ENCODE results near the gene CCR3.
A peak's percentile ranks its signal among the peaks of the same experiment; 100 is the strongest.

CCR3 gene

GRCh38 chr3:46271209-46271745, 29.0 kb downstream of the CCR3 start:
- Histone ChIP-seq H3K9me3 (no peaks in the 10 kb centered on the region), H3K4me1 (ENCODE audit: control insufficient read depth in 1 of 2, insufficient read depth in 1 of 2, low read depth in 1 of 2, low read length in 1 of 2) (no peaks in the 10 kb centered on the region), H3K27ac (no peak overlapping the region), H3K27me3 (no peaks in the 10 kb centered on the region), H3K4me3 (ENCODE audit: low read depth in 1 of 2, low read length in 1 of 2) (no peak overlapping the region), H3K36me3 (no peaks in the 10 kb centered on the region)
- no peak for TF ChIP-seq CTCF (IDR thresholded peaks at IDR 0.05)

- no peak for TF ChIP-seq CTCF (IDR thresholded peaks at IDR 0.05)
Observed at GRCh38 chr3:46272028-46272451, 29.8 kb downstream of the CCR3 start.

GRCh38 chr3:46276497-46277099, 34.3 kb downstream of the CCR3 start:
- H3K36me3 ChIP-seq, result no peaks in the 10 kb centered on the region
- peaks cover 0 to 5% of the 10 kb centered on the region in 2 experiments for H3K4me1 ChIP-seq (ENCODE audit: control insufficient read depth in 1 of 2, insufficient read depth in 1 of 2, low read depth in 1 of 2, low read length in 1 of 2)
- H3K27ac ChIP-seq, result no peak overlapping the region
- no peaks in the 10 kb centered on the region for H3K9me3 ChIP-seq
- H3K27me3 ChIP-seq, result no peaks in the 10 kb centered on the region
- TF ChIP-seq CTCF (IDR thresholded peaks at IDR 0.05), result peak; percentile 64
- H3K4me3 ChIP-seq (ENCODE audit: low read depth in 1 of 2, low read length in 1 of 2), result no peak overlapping the region

More at GRCh38 chr3:46272028-46272451, 29.8 kb downstream of the CCR3 start:
- no peak overlapping the region for H3K27ac ChIP-seq
- no peaks in the 10 kb centered on the region for H3K27me3 ChIP-seq
- H3K4me3 ChIP-seq (ENCODE audit: low read depth in 1 of 2, low read length in 1 of 2), result no peak overlapping the region
- H3K36me3 ChIP-seq, result no peaks in the 10 kb centered on the region
- no peaks in the 10 kb centered on the region for H3K9me3 ChIP-seq
- H3K4me1 ChIP-seq (ENCODE audit: control insufficient read depth in 1 of 2, insufficient read depth in 1 of 2, low read depth in 1 of 2, low read length in 1 of 2), result peaks cover 0 to 5% of the 10 kb centered on the region in 2 experiments

- no peaks in the 10 kb centered on the region for H3K27me3 ChIP-seq
- H3K4me1 ChIP-seq (ENCODE audit: control insufficient read depth in 1 of 2, insufficient read depth in 1 of 2, low read depth in 1 of 2, low read length in 1 of 2), result peaks cover 0 to 5% of the 10 kb centered on the region in 2 experiments
- H3K9me3 ChIP-seq, result no peaks in the 10 kb centered on the region
- H3K27ac ChIP-seq, result no peak overlapping the region
- no peak overlapping the region for H3K4me3 ChIP-seq (ENCODE audit: low read depth in 1 of 2, low read length in 1 of 2)
- H3K36me3 ChIP-seq, result no peaks in the 10 kb centered on the region
- TF ChIP-seq CTCF (IDR thresholded peaks at IDR 0.05), result no peak
Observed at GRCh38 chr3:46277476-46277875, 35.2 kb downstream of the CCR3 start.

- H3K27me3 ChIP-seq, result no peaks in the 10 kb centered on the region
- H3K27ac ChIP-seq, result no peak overlapping the region
- H3K4me3 ChIP-seq (ENCODE audit: low read depth in 1 of 2, low read length in 1 of 2), result no peak overlapping the region
- H3K4me1 ChIP-seq (ENCODE audit: control insufficient read depth in 1 of 2, insufficient read depth in 1 of 2, low read depth in 1 of 2, low read length in 1 of 2), result peaks cover 0 to 8% of the 10 kb centered on the region in 2 experiments
- H3K9me3 ChIP-seq, result no peaks in the 10 kb centered on the region
- no peak for TF ChIP-seq CTCF (IDR thresholded peaks at IDR 0.05)
- H3K36me3 ChIP-seq, result no peaks in the 10 kb centered on the region
Observed at GRCh38 chr3:46278816-46279672, 36.8 kb downstream of the CCR3 start.

Data from neutrophil (primary cell).